Left cardiac atrium (tissue), 4 donors: ENCODE data around the gene ARHGAP29. TPM values are rescaled to one million over a fixed set of nuclear protein-coding genes. Genes with fewer than 3 reads are reported as not detected.
"Not testable (repeated sequence)": the region's sequence is repeated elsewhere in the genome, so short reads cannot be mapped to it uniquely, and the experiment has no call there.

Experiments used
- ATAC-seq, 2 donors: fragments of 200-7000 bp; cut with Tn5 transposase; one replicate each; pipeline ENCODE4 v1.9.1; 2020; ENCODE audit warnings: mild to moderate bottlenecking in 2 of 2, moderate library complexity in 2 of 2
- DNase-seq: peaks from one replicate; pipeline ENCODE4 v3.0.0-alpha.2; 2020
- intact Hi-C, 2 donors: fragments of 100-400 bp; cut with DNase I; formaldehyde crosslinking; loops; one replicate each; pipeline versions ENCODE4 v1.14.1 to v1.15.1; 2022 to 2023
- total RNA-seq, 2 donors: library from RNA; stranded (reverse); fragmentation: NEBNext Ultra II Directional; extraction: Animal tissue kit (Norgen Biotek cat#: 25700); gene quantifications; one replicate each; pipeline ENCODE4 v1.2.1, GENCODE V29; 2021
- donor health status: DM: no; HTN: yes; CAD: no.
- donor health status: DM: no; HTN: yes; CAD: no; lungs with severe emphysema.
- donor health status: DM: yes; HTN: yes; CAD: no.
- donor health status: Dilated cardiomyopathy.

Gene ARHGAP29
- total RNA-seq, 2 donors from 2014 or later = 29.4 to 38.9 TPM

- intact Hi-C loops = no loop called here
- ATAC-seq (no peak), DNase-seq (no peak)
Measured at GRCh38 chr1:94194079-94194865, 43.1 kb downstream of the ARHGAP29 start.

DNA sequence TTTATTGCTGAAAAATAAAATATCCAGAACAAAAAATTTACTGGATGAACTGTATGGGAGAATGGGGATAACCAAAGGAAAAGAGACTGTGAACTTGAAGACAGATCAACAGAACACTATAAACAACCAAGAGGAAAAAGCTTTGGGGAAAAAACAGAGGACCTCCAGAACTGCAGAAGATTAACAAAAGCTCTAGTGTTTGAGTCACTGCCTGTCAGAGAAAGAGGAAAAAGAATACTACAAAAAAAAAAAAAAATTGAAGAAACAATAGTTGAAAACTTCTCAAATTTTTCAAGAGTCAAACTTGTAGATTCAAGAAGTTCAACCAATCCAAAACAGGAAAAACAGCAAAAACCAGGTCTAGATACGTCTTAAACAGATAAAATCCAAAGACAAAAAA, 44.3 kb downstream of the ARHGAP29 start:
- DNase-seq = no peak
- ATAC-seq = no peak
- intact Hi-C loops = no loop called here

DNA sequence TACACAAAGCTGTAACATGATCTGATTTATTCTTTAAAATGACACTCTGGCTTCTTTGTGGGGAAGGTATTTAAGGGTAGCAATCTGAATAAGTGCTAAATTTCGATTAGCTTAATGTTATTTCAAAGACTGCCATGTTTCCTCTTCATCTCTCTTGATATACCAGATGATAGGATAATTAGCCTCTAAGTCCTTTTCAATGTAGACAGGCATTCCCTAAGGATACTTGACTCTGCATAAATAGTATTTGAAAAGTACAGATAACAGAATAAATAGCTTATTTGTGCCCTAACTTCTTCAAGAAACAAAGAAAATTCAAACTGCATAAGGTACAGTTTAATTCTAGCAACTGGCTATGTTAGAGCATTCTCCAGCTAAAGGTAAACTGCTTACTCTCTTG, 46.2 kb downstream of the ARHGAP29 start:
- DNase-seq (no peak), ATAC-seq (no peak)
- intact Hi-C loops = no loop called here

GRCh38 chr1:94186946-94187345, 50.4 kb downstream of the ARHGAP29 start:
- ATAC-seq (no peak), DNase-seq (no peak)
- intact Hi-C loops = no loop called here

GRCh38 chr1:94183197-94183815, 54.1 kb downstream of the ARHGAP29 start:
- peak; percentile 67 to 73 for ATAC-seq
- intact Hi-C loops = no loop called here

GRCh38 chr1:94182191-94182590, 55.2 kb downstream of the ARHGAP29 start:
- DNase-seq (no peak), ATAC-seq (peak in 1 of 2 donors; percentile 34)
- intact Hi-C loops = no loop called here

More at GRCh38 chr1:94183197-94183815, 54.1 kb downstream of the ARHGAP29 start:
- DNase-seq = no peak

GRCh38 chr1:94180650-94181049, 56.7 kb downstream of the ARHGAP29 start:
- DNase-seq = no peak
- ATAC-seq = no peak
- intact Hi-C loops = no loop called here

DNA sequence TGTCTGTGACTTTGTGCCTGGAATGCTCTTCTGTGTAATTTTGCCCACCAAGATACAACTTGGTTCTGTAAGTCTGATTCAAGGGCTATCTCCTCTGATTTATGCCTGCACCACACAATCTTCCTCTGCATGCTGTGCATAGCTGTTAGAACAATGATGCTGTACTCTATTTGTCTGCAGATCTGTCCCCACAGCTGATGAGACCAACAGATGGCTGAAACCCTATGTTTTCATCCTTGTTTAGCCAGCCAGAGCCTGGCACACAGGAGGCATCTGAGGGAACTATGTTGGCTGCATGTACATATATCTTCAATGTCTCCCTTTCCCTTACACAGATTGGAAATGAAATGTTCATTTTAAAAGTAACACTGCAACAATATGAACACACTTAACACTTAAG, 58.5 kb downstream of the ARHGAP29 start:
- ATAC-seq = no peak
- intact Hi-C loops = no loop called here
- no peak for DNase-seq

DNA sequence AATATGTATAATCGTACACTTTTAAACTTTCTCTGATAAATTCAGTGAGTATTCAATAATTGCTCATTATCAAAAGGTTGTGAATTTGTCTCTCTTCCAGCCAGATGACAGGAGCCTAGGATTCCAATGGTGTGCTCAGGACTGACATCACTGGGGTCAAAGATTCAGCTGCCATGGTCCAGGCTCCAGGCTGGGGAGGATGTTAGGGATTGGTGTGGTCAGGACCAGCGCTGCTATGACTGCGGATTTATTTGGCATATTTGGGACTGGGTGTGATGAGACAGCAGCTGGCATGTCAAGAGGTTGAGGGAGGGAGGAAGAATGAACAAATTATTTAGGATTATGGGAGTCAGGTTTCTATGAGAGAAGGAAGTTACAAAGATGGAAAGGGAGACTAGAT, 68.3 kb downstream of the ARHGAP29 start:
- intact Hi-C loops = no loop called here
- DNase-seq (no peak), ATAC-seq (peak in 1 of 2 donors; percentile 26)

DNA sequence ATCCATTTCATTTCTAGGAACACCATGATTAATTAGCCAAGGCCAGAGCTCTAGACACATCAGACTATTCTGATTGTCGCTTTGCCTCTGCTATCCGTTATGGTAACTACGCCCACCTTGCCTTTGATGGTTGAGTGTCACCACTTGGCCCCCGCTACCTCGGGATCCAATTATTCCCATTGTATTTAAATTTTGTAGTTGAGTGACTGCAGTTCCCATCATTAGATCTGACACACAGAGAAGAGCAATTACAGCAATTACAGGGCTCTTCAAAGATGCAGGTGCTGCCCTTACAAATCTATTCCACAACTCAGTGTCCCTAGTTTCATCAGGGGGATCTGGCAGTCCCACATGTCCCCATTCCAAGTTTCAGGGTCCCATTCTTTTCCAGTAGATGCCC, 71.5 kb downstream of the ARHGAP29 start:
- no peak for DNase-seq
- no peak for ATAC-seq
- intact Hi-C loops = no loop called here

GRCh38 chr1:94164885-94165284, 72.5 kb downstream of the ARHGAP29 start:
- intact Hi-C loops, ATAC-seq, DNase-seq: not testable (repeated sequence)

DNA sequence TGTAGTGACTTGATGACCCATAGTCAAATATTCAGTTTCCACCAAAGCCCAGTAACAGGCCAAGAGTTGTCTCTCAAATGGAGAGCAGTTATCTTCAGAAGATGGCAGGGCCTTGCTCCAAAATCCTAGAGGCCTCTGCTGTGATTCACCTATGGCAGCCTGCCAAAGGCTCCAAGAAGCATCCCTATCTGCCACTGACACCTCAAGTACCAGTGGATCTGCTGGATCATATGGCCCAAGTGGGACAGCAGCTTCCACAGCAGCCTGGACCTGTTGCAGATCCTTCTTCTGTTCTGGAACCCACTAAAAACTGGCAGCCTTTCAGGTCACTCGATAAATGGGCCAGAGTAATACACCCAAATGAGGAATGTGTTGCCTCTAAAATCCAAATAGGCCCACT, 73.3 kb downstream of the ARHGAP29 start:
- intact Hi-C loops, DNase-seq, ATAC-seq: not testable (repeated sequence)

GRCh38 chr1:94163249-94163648, 74.1 kb downstream of the ARHGAP29 start:
- ATAC-seq, intact Hi-C loops, DNase-seq: not testable (repeated sequence)

DNA sequence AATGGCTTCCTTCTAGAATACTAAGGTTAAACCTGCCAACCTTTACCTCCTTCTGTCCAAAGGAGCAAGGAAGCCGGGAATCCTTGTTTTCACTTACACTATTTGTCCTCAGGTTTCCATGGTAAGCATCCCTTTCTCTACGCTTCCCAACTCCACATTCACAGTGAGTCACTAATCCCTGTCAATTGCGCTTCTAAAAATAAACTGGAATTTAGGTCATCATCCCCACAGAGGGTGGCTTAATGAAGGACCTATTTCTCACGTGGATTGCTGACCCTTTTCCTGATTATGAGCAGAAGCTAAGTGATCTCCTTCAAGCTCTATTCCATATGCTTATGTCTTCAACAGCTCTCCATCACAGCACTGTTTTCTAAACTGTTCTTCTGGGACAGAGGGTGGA, 76.6 kb downstream of the ARHGAP29 start:
- ATAC-seq = peak; percentile 80 to 89
- no peak for DNase-seq
- intact Hi-C loops = no loop called here

GRCh38 chr1:94156096-94156625, 81.2 kb downstream of the ARHGAP29 start:
- no peak for ATAC-seq
- no peak for DNase-seq
- intact Hi-C loops = no loop called here

GRCh38 chr1:94154989-94155388, 82.4 kb downstream of the ARHGAP29 start:
- ATAC-seq (peak in 1 of 2 donors; percentile 50), DNase-seq (no peak)
- intact Hi-C loops = no loop called here

GRCh38 chr1:94153133-94153532, 84.3 kb downstream of the ARHGAP29 start:
- intact Hi-C loops = no loop called here
- no peak for ATAC-seq
- DNase-seq = no peak

DNA sequence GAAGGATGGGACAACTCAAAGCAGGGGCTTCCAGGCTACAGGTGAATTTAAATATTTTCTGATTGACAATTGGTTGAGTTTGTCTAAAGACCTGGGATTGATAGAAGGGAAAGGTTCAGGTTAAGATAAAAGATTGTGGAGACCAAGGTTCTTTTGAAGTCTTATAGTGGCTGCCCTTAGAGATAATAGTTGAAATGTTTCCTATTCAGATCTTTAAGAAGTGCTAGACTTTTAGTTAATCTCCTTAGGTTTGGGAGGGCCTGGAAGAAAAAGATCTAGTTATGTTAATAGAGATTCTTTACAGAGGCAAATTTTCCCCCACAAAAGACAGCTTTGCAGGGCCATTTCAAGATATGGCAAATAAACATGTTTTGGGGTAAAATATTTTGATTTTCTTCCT, 88.2 kb downstream of the ARHGAP29 start:
- DNase-seq, intact Hi-C loops, ATAC-seq: not testable (repeated sequence)

GRCh38 chr1:94146273-94146672, 91.1 kb downstream of the ARHGAP29 start:
- ATAC-seq (no peak), DNase-seq (no peak)
- intact Hi-C loops = no loop called here

DNA sequence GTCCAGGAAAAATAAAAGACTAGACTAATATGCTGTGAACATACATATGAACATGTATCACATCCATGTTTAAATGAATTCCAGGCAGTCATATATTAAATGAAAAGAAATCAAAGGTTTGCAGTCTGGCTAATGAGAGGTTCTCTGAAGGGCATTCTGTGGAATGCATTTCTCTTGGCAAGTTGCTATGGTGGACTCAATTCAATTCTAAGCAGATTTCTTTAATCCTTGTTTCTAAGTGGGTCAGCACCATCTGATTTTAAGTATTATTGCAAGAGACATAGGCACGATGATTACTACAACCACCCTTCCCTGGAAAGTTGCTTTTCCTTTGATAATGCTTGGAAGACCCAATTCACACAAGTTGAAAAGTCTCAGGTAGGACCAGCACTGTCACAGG, 92.5 kb downstream of the ARHGAP29 start:
- DNase-seq (no peak), ATAC-seq (no peak)
- intact Hi-C loops = no loop called here

GRCh38 chr1:94143809-94144176, 93.6 kb downstream of the ARHGAP29 start:
- intact Hi-C loops = no loop called here
- ATAC-seq = no peak

More at GRCh38 chr1:94143809-94144176, 93.6 kb downstream of the ARHGAP29 start:
- DNase-seq = no peak
